Tibial nerve (tissue), 4 donors: Measurements from ENCODE around the gene FGFR3. TPM values are rescaled to one million over a fixed set of nuclear protein-coding genes. Genes with fewer than 3 reads are reported as not detected.

Experiments
- DNase-seq, 2 donors: peaks; one replicate each; pipeline ENCODE4 v3.0.0-alpha.2; 2019; ENCODE audit warnings: low spot score in 2 of 2
- H3K27ac ChIP-seq, 4 donors: fragments of 200-600 bp; sonication (generic) in 3 of 4; one replicate each; pipeline ENCODE4 v1.5.1; 2017 to 2019; ENCODE audit warnings: mild to moderate bottlenecking in 1 of 4
- H3K27me3 ChIP-seq, 2 donors: fragments of 200-600 bp; sonication (generic) in 1 of 2; one replicate each; pipeline versions ENCODE4 v1.5.1 to v1.6.0; 2017 to 2019
- H3K36me3 ChIP-seq, 3 donors: fragments of 200-600 bp; sonication (generic); one replicate each; pipeline ENCODE4 v1.5.1; 2018 to 2019
- H3K4me1 ChIP-seq, 4 donors: fragments of 200-600 bp; sonication (generic) in 3 of 4; one replicate each; pipeline ENCODE4 v1.5.1; 2017 to 2019
- H3K4me3 ChIP-seq, 4 donors: fragments of 200-600 bp; sonication (generic) in 3 of 4; one replicate each; pipeline ENCODE4 v1.5.1; 2017 to 2019; ENCODE audit warnings: mild to moderate bottlenecking in 1 of 4, moderate library complexity in 1 of 4
- H3K9me3 ChIP-seq, 4 donors: fragments of 200-600 bp; sonication (generic) in 3 of 4; one replicate each; pipeline ENCODE4 v1.5.1; 2017 to 2019
- EP300 ChIP-seq, 2 donors: sonication (generic); formaldehyde crosslinking; IDR thresholded peaks; one replicate each; pipeline ENCODE4 v1.6.1; 2017; ENCODE audit warnings: antibody characterized with exemption in 2 of 2, mild to moderate bottlenecking in 1 of 2
- POLR2A ChIP-seq, 2 donors: fragments of 450-650 bp; IDR thresholded peaks; one replicate each; pipeline ENCODE4 v1.6.1; 2017; ENCODE audit warnings: antibody characterized with exemption in 2 of 2, mild to moderate bottlenecking in 2 of 2, moderate library complexity in 2 of 2
- WGBS, 2 donors: methylation state at CpG; one replicate each; pipeline ENCODE4 v1.1.5; 2018; 5-methylcytosine and 5-hydroxymethylcytosine counted together
- total RNA-seq, 4 donors: library from RNA; depleted of rRNA; stranded (reverse); fragments of >200 nt; gene quantifications; one replicate each; pipeline ENCODE4 v1.1.0, GENCODE V29; 2016
- TF ChIP-seq, protein P1 (sequence below), 5 experiments: fragments of 200-600 bp in 3 of 5; fragments of 450-650 bp in 2 of 5; sonication (generic) in 3 of 5; IDR thresholded peaks; one replicate each; pipeline ENCODE4 v1.5.1; 2016 to 2019; ENCODE audit warnings: antibody characterized with exemption in 5 of 5, mild to moderate bottlenecking in 3 of 5, moderate library complexity in 2 of 5

Gene FGFR3
- total RNA-seq, 4 donors from 2014 or later: 2.7 to 11.2 (median 5.1) TPM

- DNase-seq: no peak
- H3K27me3 ChIP-seq: no peaks in the 10 kb centered on the region
- no peak for TF ChIP-seq EP300 (IDR thresholded peaks at IDR 0.05)
- TF ChIP-seq POLR2A (IDR thresholded peaks at IDR 0.05): no peak
- TF ChIP-seq, protein P1, sequence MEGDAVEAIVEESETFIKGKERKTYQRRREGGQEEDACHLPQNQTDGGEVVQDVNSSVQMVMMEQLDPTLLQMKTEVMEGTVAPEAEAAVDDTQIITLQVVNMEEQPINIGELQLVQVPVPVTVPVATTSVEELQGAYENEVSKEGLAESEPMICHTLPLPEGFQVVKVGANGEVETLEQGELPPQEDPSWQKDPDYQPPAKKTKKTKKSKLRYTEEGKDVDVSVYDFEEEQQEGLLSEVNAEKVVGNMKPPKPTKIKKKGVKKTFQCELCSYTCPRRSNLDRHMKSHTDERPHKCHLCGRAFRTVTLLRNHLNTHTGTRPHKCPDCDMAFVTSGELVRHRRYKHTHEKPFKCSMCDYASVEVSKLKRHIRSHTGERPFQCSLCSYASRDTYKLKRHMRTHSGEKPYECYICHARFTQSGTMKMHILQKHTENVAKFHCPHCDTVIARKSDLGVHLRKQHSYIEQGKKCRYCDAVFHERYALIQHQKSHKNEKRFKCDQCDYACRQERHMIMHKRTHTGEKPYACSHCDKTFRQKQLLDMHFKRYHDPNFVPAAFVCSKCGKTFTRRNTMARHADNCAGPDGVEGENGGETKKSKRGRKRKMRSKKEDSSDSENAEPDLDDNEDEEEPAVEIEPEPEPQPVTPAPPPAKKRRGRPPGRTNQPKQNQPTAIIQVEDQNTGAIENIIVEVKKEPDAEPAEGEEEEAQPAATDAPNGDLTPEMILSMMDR (IDR thresholded peaks at IDR 0.05): no peak
- no peak overlapping the region for H3K27ac ChIP-seq
- H3K4me3 ChIP-seq: no peak overlapping the region
- H3K9me3 ChIP-seq: no peaks in the 10 kb centered on the region
- no peaks in the 10 kb centered on the region for H3K36me3 ChIP-seq
- peaks cover 0 to 22% (median 11%) of the 10 kb centered on the region in 4 donors for H3K4me1 ChIP-seq
- 72 to 77% methylated on average over 10 to 16 of the region's 18 CpGs for WGBS, 2 donors
Observed at GRCh38 chr4:1756079-1756478, 37.0 kb upstream of the FGFR3 start.

- TF ChIP-seq EP300 (IDR thresholded peaks at IDR 0.05) (no peak), POLR2A (IDR thresholded peaks at IDR 0.05) (no peak)
- TF ChIP-seq, protein P1 (IDR thresholded peaks at IDR 0.05): no peak
- Histone ChIP-seq H3K36me3 (no peaks in the 10 kb centered on the region), H3K4me3 (no peak overlapping the region), H3K4me1 (peaks cover 0 to 19% (median 10%) of the 10 kb centered on the region in 4 donors), H3K27me3 (peaks cover 0 to 2% of the 10 kb centered on the region in 2 donors), H3K27ac (no peak overlapping the region), H3K9me3 (no peaks in the 10 kb centered on the region)
- DNase-seq: no peak
- WGBS, 2 donors: 81 to 82% methylated on average over 9 to 11 of the region's 20 CpGs
Observed at GRCh38 chr4:1756893-1757779, 36.0 kb upstream of the FGFR3 start.

DNA sequence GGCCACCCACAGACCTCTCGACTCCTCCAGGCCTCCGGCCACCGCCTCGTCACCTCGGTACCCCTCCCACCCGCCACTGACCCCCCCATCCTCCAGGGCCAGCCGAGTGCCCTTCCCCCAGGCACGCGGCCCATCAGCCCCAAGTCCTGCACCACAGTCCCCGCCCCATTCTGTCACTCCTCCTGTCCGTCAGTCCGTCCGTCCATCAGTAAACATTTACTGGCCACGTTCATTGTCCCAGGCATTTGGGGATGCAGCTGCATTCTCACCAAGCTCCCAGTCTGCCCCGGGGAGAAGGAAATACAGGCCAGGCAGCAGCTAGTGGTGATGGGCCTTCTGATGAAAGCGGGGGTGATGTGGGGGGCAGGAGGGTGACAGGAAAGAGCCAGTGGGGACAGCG lies 35.3 kb upstream of the FGFR3 start:
- H3K27ac ChIP-seq: no peak overlapping the region
- H3K9me3 ChIP-seq: no peaks in the 10 kb centered on the region
- no peak overlapping the region for H3K4me3 ChIP-seq
- WGBS, 2 donors: 53 to 59% methylated on average over 16 to 17 of the region's 17 CpGs
- TF ChIP-seq, protein P1 (IDR thresholded peaks at IDR 0.05): no peak
- TF ChIP-seq EP300 (IDR thresholded peaks at IDR 0.05) (no peak), POLR2A (IDR thresholded peaks at IDR 0.05) (no peak)
- DNase-seq: no peak
- H3K27me3 ChIP-seq: peaks cover 0 to 9% of the 10 kb centered on the region in 2 donors
- peaks cover 0 to 12% (median 3%) of the 10 kb centered on the region in 4 donors for H3K4me1 ChIP-seq
- H3K36me3 ChIP-seq: no peaks in the 10 kb centered on the region

DNA sequence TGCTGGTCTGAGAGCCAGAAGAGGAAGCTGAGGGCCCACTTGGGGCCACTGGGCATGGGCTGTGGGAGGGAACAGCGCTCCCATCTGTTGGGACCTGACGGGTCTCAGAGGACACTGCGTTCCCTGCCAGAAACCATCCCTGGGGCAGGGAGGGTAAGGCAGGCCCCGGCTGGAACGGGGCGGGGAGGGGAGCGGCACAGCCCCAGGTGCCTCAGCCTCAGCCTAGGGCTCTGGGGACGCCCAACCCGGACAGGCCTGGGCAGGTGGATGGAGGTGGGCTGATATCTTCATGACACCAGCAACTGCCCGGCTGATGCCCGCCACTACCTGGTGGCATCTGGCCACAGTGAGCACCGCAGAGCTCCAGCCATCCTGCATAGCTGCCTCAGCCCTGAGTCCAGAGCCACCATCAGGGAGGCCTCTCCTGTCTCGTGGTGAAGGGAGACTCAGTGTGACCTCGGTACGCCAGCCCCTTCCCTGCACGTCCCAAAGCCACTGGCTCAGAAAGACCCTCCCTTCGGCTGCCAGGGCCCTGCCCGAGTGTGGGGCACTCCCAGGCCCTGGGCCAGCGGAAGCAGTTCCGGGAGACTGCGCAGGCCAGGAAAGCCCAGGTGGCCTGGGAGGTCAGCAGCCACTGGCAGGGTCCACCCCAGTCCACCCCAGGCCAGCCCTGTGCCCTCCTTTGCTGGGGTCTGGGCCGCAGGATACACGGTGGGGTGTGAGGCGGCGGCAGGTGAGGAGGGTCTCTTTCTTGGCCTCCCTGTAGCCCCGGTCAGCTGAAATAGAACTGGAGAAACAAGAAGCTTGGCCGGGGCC lies 34.6 kb upstream of the FGFR3 start:
- Histone ChIP-seq H3K4me1 (peaks cover 0 to 16% (median 8%) of the 10 kb centered on the region in 4 donors), H3K27me3 (peaks cover 0 to 15% of the 10 kb centered on the region in 2 donors), H3K27ac (no peak overlapping the region), H3K4me3 (no peak overlapping the region), H3K9me3 (no peaks in the 10 kb centered on the region), H3K36me3 (no peaks in the 10 kb centered on the region)
- 84 to 88% methylated on average over 17 to 20 of the region's 27 CpGs for WGBS, 2 donors
- TF ChIP-seq POLR2A (IDR thresholded peaks at IDR 0.05): no peak
- TF ChIP-seq, protein P1 (IDR thresholded peaks at IDR 0.05): no peak
- TF ChIP-seq EP300 (IDR thresholded peaks at IDR 0.05): no peak
- DNase-seq: no peak
